HCT116 (cell line): ENCODE measurements around the gene RAD18. TPM values are rescaled to one million over a fixed set of nuclear protein-coding genes. Genes with fewer than 3 reads are reported as not detected.

ENCODE experiments used
- ATAC-seq: fragments of 200-7000 bp; cut with Tn5 transposase; 2 replicates; pipeline ENCODE4 v1.9.1; 2020; ENCODE audit warnings: mild to moderate bottlenecking, moderate library complexity
- BruUV-seq: library from RNA; stranded (reverse); fragments of 400-500 nt; replicated peaks from 2 replicates; lab custom pipeline; 2021; lab: Mats Ljungman, UMichigan
- CTCF ChIA-PET: fragments of 300-600 bp; sonication (Branson Sonifier 250); formaldehyde crosslinking; loops from one replicate; lab custom pipeline; 2021; ENCODE audit warnings: antibody characterized with exemption; lab: Charles Lee
- POLR2A ChIA-PET: fragments of 300-600, 350-600 bp; sonication (Branson Sonifier 250); formaldehyde crosslinking; loops from one replicate; lab custom pipeline; 2021; ENCODE audit warnings: antibody characterized with exemption; lab: Charles Lee
- RAD21 ChIA-PET, 2 experiments: fragments of 300-600 bp; sonication (Branson Sonifier 250); formaldehyde crosslinking; loops; one replicate each; lab custom pipeline; 2023; ENCODE audit warnings: low total read pairs in 2 of 2; ENCODE audit not compliant: uncharacterized antibody in 2 of 2, unreplicated experiment in 2 of 2, low non-redundant PET in 1 of 2; lab: Charles Lee
- DNase-seq: peaks from one replicate; pipeline ENCODE4 v3.0.0-alpha.2; 2010; ENCODE audit warnings: low read depth, low spot score
- H2AFZ ChIP-seq: fragments of 200-600 bp; shearing (Covaris generic), sonication (generic); 2 replicates; pipeline ENCODE4 v1.6.1; 2017; ENCODE audit warnings: low read depth, mixed run types, mixed read lengths, antibody characterized with exemption, low read length; ENCODE audit not compliant: poor library complexity, severe bottlenecking
- H3K27ac ChIP-seq: 2 replicates; pipeline ENCODE4 v1.5.1; 2012; ENCODE audit warnings: low read depth, low read length
- H3K27me3 ChIP-seq: fragments of 200-600 bp; sonication (generic); 2 replicates; pipeline ENCODE4 v1.6.1; 2016; ENCODE audit warnings: mixed run types, low read length, mixed read lengths; ENCODE audit not compliant: insufficient read depth
- H3K36me3 ChIP-seq, 2 experiments: fragments of 200-500 bp in 1 of 2; fragments of 200-600 bp in 1 of 2; sonication (Bioruptor generic) in 1 of 2; sonication (generic) in 1 of 2; 2 replicates each; pipeline versions ENCODE4 v1.5.1 to v1.6.1; 2014 to 2016; ENCODE audit warnings: low read length in 2 of 2, inconsistent platforms in 1 of 2, mixed read lengths in 1 of 2, mixed run types in 1 of 2; ENCODE audit not compliant: insufficient read depth in 2 of 2, control insufficient read depth in 1 of 2
- H3K4me1 ChIP-seq, 2 experiments: fragments of 200-600 bp in 1 of 2; sonication (generic) in 1 of 2; 2 replicates each; pipeline versions ENCODE4 v1.5.1 to v1.6.1; 2012 to 2017; ENCODE audit warnings: low read length in 2 of 2, inconsistent platforms in 1 of 2, mild to moderate bottlenecking in 1 of 2, mixed read lengths in 1 of 2, mixed run types in 1 of 2, moderate library complexity in 1 of 2; ENCODE audit not compliant: insufficient read depth in 2 of 2, control insufficient read depth in 1 of 2
- H3K4me2 ChIP-seq: fragments of 200-600 bp; sonication (generic); 2 replicates; pipeline ENCODE4 v1.6.1; 2017; ENCODE audit warnings: mixed run types, low read length, mixed read lengths
- H3K4me3 ChIP-seq, 2 experiments: fragments of 200-600 bp in 1 of 2; sonication (generic) in 1 of 2; replicated peaks in 1 of 2; 2 replicates each; pipeline ENCODE4 v1.5.1; 2011 to 2016; ENCODE audit warnings: low read length in 2 of 2, control low read depth in 1 of 2, low read depth in 1 of 2, mild to moderate bottlenecking in 1 of 2, mixed read lengths in 1 of 2, mixed run types in 1 of 2
- H3K79me2 ChIP-seq: fragments of 200-600 bp; sonication (generic); 2 replicates; pipeline ENCODE4 v1.6.1; 2017; ENCODE audit warnings: mild to moderate bottlenecking, mixed run types, low read length, moderate library complexity, mixed read lengths; ENCODE audit not compliant: insufficient read depth
- H3K9ac ChIP-seq: fragments of 200-600 bp; sonication (generic); 2 replicates; pipeline ENCODE4 v1.6.1; 2016; ENCODE audit warnings: low read length, mixed read lengths
- H3K9me2 ChIP-seq: fragments of 200-600 bp; sonication (generic), shearing (Covaris generic); 2 replicates; pipeline ENCODE4 v1.6.1; 2017; ENCODE audit warnings: mixed run types, mild to moderate bottlenecking, moderate library complexity; ENCODE audit not compliant: insufficient read depth
- H3K9me3 ChIP-seq, 2 experiments: fragments of 200-500 bp in 1 of 2; fragments of 200-600 bp in 1 of 2; sonication (Bioruptor generic) in 1 of 2; sonication (generic) in 1 of 2; 2 replicates each; pipeline ENCODE4 v1.6.1; 2014 to 2017; ENCODE audit warnings: low read length in 2 of 2, mixed read lengths in 2 of 2, inconsistent platforms in 1 of 2, low read depth in 1 of 2, mild to moderate bottlenecking in 1 of 2, mixed run types in 1 of 2, moderate library complexity in 1 of 2; ENCODE audit not compliant: control insufficient read depth in 1 of 2, insufficient read depth in 1 of 2
- H4K20me1 ChIP-seq: fragments of 200-600 bp; sonication (generic), shearing (Covaris generic); 2 replicates; pipeline ENCODE4 v1.6.1; 2017; ENCODE audit warnings: mixed run types, mild to moderate bottlenecking, moderate library complexity; ENCODE audit not compliant: insufficient read depth
- ATF3 ChIP-seq: IDR thresholded peaks from 2 replicates; pipeline ENCODE4 v1.6.1; 2012
- CBX3 ChIP-seq: IDR thresholded peaks from 2 replicates; pipeline ENCODE4 v1.6.1; 2012; ENCODE audit warnings: low read depth
- CEBPB ChIP-seq: IDR thresholded peaks from 2 replicates; pipeline ENCODE4 v1.6.1; 2012; ENCODE audit warnings: low read depth
- EGR1 ChIP-seq: IDR thresholded peaks from 2 replicates; pipeline ENCODE4 v1.6.1; 2012; ENCODE audit warnings: low read depth
- ELF1 ChIP-seq: IDR thresholded peaks from 2 replicates; pipeline ENCODE4 v1.6.1; 2012; ENCODE audit warnings: low read depth, borderline replicate concordance
- EZH2 ChIP-seq: fragments of 200-600 bp; sonication (generic); IDR thresholded peaks from 2 replicates; pipeline ENCODE4 v1.6.1; 2017; ENCODE audit warnings: antibody characterized with exemption, mixed run types
- EZH2phosphoT487 ChIP-seq: fragments of 200-600 bp; IDR thresholded peaks from 2 replicates; pipeline ENCODE4 v1.6.1; 2018; ENCODE audit warnings: antibody characterized with exemption, borderline replicate concordance
- POLR2A ChIP-seq: IDR thresholded peaks from 2 replicates; pipeline ENCODE4 v1.7.0; 2011; ENCODE audit warnings: borderline replicate concordance; ENCODE audit not compliant: insufficient read depth, insufficient read length; ENCODE audit errors: extremely low read depth
- POLR2AphosphoS5 ChIP-seq: IDR thresholded peaks from 2 replicates; pipeline ENCODE4 v1.6.1; 2011; ENCODE audit warnings: mild to moderate bottlenecking, low read depth, low read length, moderate library complexity
- RAD21 ChIP-seq: IDR thresholded peaks from 2 replicates; pipeline ENCODE4 v1.6.1; 2012; ENCODE audit warnings: low read depth, mild to moderate bottlenecking
- SIN3A ChIP-seq: IDR thresholded peaks from 2 replicates; pipeline ENCODE4 v1.6.1; 2012; ENCODE audit warnings: low read depth
- SP1 ChIP-seq: IDR thresholded peaks from 2 replicates; pipeline ENCODE4 v1.6.1; 2012; ENCODE audit warnings: low read depth
- TCF7L2 ChIP-seq: IDR thresholded peaks from 2 replicates; pipeline ENCODE4 v1.7.0; 2011; ENCODE audit warnings: borderline replicate concordance, inconsistent platforms; ENCODE audit not compliant: insufficient read depth, insufficient read length; ENCODE audit errors: extremely low read depth
- ZBTB33 ChIP-seq: IDR thresholded peaks from 2 replicates; pipeline ENCODE4 v1.6.1; 2011; ENCODE audit warnings: mild to moderate bottlenecking, low read length, moderate library complexity; ENCODE audit not compliant: insufficient replicate concordance; ENCODE audit errors: extremely low read depth
- ZNF274 ChIP-seq: fragments of 200-500 bp; sonication (Bioruptor generic); IDR thresholded peaks from 2 replicates; pipeline ENCODE4 v1.6.1; 2014; ENCODE audit warnings: mild to moderate bottlenecking, low read depth, low read length, inconsistent platforms
- intact Hi-C: fragments of 100-400 bp; cut with micrococcal nuclease; formaldehyde crosslinking; loops from 2 replicates; pipeline ENCODE4 v1.10.0; 2022
- total RNA-seq: library from RNA; stranded (reverse); gene quantifications from one replicate; pipeline ENCODE4 v1.2.1, GENCODE V29; 2021; ENCODE audit not compliant: unreplicated experiment
- TF ChIP-seq, protein P1 (sequence below): IDR thresholded peaks from 2 replicates; pipeline ENCODE4 v1.6.1; 2012; ENCODE audit warnings: low read depth

The RAD18 gene
- total RNA-seq, 1 experiment from 2014 or later: 28.7 TPM

GRCh38 chr3:8954938-8955763 lies 8.1 kb downstream of the RAD18 start:
- no peaks in the 10 kb centered on the region for H3K9me3 ChIP-seq
- no peak overlapping the region for H3K27ac ChIP-seq
- H3K79me2 ChIP-seq: peaks cover 94% of the 10 kb centered on the region
- ATAC-seq (0 out of 2 replicates have a peak, but pooled peaks have one; percentile 25), DNase-seq (no peak)
- TF ChIP-seq ZBTB33 (no peak), SIN3A (no peak), ZNF274 (no peak), TCF7L2 (no peak), CBX3 (no peak), POLR2AphosphoS5 (no peak), POLR2A (no peak), EGR1 (no peak), SP1 (no peak), ELF1 (no peak), EZH2phosphoT487 (no peak), RAD21 (no peak), EZH2 (no peak), ATF3 (no peak), CEBPB (no peak)
- TF ChIP-seq, protein P1, sequence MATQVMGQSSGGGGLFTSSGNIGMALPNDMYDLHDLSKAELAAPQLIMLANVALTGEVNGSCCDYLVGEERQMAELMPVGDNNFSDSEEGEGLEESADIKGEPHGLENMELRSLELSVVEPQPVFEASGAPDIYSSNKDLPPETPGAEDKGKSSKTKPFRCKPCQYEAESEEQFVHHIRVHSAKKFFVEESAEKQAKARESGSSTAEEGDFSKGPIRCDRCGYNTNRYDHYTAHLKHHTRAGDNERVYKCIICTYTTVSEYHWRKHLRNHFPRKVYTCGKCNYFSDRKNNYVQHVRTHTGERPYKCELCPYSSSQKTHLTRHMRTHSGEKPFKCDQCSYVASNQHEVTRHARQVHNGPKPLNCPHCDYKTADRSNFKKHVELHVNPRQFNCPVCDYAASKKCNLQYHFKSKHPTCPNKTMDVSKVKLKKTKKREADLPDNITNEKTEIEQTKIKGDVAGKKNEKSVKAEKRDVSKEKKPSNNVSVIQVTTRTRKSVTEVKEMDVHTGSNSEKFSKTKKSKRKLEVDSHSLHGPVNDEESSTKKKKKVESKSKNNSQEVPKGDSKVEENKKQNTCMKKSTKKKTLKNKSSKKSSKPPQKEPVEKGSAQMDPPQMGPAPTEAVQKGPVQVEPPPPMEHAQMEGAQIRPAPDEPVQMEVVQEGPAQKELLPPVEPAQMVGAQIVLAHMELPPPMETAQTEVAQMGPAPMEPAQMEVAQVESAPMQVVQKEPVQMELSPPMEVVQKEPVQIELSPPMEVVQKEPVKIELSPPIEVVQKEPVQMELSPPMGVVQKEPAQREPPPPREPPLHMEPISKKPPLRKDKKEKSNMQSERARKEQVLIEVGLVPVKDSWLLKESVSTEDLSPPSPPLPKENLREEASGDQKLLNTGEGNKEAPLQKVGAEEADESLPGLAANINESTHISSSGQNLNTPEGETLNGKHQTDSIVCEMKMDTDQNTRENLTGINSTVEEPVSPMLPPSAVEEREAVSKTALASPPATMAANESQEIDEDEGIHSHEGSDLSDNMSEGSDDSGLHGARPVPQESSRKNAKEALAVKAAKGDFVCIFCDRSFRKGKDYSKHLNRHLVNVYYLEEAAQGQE: no peak
- H3K4me3 ChIP-seq: no peak overlapping the region
- H3K27me3 ChIP-seq: no peaks in the 10 kb centered on the region
- intact Hi-C loops: no loop called here
- no peak overlapping the region for H3K9ac ChIP-seq
- H3K4me2 ChIP-seq: no peak overlapping the region
- H3K4me1 ChIP-seq: no peaks in the 10 kb centered on the region
- H2AFZ ChIP-seq: no peak overlapping the region
- RAD21 ChIA-PET: no interaction called here
- CTCF ChIA-PET: no interaction called here
- H3K9me2 ChIP-seq: no peaks in the 10 kb centered on the region
- POLR2A ChIA-PET: no interaction called here
- peaks cover 5 to 11% of the 10 kb centered on the region in 2 experiments; a peak in 1 of 4 replicates for H3K36me3 ChIP-seq
- H4K20me1 ChIP-seq: peaks cover 2% of the 10 kb centered on the region; the same call in 1 of the 2 replicates
- no TSS peak for BruUV-seq
